SHP77 treated with DMSO at 0.1 percent for 48 hours (cell line): ENCODE data around the gene LRMDA.

ENCODE experiments used
- DNase-seq: peaks from one replicate; lab custom pipeline; 2025; lab: John Stamatoyannopoulos, UW

Gene LRMDA

DNA sequence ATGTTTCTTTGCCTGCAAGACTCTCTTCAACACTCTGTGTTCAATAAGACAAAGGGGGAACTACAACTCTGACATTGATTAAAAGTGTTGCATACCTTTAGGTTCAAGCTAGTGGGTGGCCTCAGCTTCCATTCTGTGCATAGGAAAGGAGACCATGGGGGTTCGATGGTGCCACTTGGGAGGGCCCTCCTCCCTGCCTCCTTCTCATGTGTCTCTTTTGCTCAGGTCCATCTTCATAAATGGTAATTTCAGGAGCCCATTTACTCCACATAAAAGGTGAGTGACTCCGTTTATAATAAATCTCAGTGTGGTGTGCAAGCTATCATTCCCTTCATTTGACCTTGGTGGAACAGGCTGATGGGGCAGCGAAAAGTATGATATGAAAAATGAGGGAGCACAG, 285.1 kb downstream of the LRMDA start:
- DNase-seq: no peak

DNA sequence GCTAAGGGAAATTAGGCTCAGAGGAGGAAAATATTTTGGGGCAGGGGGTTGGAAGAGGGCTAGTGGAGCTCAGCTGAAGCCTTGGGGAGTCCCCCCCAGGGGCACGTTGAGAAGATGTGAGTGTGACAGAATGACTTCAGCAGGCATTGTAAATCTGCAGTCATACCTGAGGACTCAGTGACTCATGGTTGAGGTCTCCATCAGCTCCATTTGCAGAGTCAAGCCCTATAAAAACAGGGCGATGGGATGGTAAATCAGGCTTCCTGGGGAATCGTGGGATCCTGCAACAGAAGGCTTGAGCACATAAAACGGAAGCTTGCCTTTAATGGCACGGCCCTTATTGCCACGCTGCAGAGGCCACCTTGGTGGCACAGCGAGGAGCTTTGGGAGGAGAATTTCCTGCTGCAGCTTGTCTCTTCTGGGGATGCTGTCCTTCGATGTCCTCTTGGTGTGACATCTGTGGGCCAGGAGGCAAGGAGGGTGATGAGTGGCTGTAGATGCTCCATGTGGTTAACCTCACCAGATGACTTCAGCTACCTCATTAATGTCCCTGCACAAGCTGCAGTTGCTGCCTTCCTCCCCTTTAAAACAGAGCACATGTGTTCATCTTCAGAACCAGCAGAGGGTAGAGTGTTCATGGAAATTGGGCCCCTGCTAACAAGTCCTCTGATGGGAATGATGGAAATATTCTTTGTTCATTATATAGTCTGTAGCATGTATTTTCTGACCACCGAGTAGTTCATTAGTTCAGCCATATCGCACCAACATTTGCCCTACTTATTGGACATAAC, 285.9 kb downstream of the LRMDA start:
- DNase-seq: no peak

GRCh38 chr10:75718991-75719390, 287.6 kb downstream of the LRMDA start:
- DNase-seq: no peak

GRCh38 chr10:75720157-75720556, 288.7 kb downstream of the LRMDA start:
- DNase-seq: no peak

DNA sequence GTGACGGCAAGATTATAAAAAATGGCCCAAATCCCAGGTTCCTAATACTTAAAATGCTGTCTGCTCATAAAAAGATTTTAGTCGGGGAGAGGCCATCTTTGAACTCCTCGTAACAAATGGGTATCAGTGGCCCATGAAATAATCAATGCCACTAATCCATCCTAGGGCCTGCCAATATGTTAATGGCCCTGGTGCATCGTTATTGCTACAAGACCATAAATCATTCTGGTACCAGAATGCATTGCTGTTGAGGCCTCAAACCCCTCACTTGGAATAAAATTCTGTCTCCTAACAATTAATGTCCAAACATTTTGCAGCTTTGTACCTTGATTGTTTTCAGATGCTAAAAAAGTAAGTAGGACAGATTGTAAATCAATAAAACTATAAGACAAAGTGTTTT, 290.6 kb downstream of the LRMDA start:
- DNase-seq: no peak

DNA sequence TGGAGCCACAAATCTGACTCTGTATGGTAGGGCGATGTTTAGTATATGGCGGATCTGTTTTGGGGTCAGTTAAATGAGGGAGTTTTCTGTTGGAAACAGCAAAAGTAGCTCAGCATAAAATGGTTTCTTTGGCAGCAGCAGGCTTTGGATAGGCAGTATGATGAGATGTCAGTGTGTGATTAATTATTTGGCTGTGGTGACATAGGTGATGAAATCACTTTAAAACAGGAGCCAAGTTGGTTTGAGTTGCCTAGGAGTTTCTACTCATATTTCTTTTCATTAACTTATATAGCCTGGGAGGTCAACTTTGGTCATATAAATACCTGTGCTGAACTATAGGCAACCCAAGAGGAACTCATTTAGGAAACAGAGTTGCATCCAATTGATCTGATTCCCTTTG, 291.2 kb downstream of the LRMDA start:
- no peak for DNase-seq

DNA sequence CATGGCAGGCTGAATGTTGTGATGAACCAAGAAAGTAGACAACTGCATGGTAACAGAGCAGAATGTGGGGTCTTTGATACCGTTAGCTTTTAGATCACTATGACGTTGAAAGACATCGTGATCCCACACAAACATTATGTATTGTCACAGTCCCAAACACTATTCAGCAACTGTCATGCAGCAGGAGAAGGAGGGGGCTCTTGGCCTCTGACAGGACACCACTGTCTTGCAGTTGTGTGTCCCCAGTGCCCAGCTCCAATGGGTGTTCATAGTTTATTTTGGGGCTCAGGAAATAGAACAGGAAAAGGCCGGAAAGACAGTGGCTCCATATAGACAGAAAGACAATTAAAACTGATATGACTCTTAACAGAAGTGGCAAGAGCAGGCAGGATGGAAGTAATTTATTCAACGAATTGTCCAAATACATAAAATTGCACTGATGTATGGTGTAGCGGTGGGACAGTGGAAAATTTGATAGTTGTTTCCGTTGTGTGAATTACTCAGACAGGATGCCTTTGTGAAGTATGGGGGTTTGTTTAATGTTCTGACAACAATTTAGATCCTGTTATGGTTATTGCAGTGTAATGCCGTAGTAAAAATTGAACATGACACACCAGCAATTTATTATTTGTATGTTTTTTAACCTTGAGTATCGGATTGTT, 292.0 kb downstream of the LRMDA start:
- no peak for DNase-seq

GRCh38 chr10:75724047-75724446, 292.6 kb downstream of the LRMDA start:
- DNase-seq: no peak

- DNase-seq: no peak
Measured at GRCh38 chr10:75726522-75727483, 295.4 kb downstream of the LRMDA start.

DNA sequence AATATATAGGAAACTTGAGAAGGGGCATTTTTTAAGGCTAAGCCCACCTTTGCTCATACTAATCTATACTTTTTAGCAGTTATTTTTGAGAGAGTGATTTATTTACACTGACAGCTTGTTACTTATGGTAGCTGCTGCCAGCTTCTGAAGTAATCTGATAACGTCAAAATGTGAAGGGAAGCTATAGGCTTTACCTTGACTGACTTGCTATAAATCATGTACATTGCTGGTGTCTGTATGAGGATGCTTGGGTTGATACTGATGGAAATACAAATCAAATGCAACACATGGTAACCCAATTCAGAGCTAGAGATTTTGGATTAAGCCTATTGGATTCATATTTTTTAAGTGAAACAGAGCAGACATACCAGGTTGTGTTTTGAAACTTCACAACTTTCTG, 299.4 kb downstream of the LRMDA start:
- DNase-seq: no peak

DNA sequence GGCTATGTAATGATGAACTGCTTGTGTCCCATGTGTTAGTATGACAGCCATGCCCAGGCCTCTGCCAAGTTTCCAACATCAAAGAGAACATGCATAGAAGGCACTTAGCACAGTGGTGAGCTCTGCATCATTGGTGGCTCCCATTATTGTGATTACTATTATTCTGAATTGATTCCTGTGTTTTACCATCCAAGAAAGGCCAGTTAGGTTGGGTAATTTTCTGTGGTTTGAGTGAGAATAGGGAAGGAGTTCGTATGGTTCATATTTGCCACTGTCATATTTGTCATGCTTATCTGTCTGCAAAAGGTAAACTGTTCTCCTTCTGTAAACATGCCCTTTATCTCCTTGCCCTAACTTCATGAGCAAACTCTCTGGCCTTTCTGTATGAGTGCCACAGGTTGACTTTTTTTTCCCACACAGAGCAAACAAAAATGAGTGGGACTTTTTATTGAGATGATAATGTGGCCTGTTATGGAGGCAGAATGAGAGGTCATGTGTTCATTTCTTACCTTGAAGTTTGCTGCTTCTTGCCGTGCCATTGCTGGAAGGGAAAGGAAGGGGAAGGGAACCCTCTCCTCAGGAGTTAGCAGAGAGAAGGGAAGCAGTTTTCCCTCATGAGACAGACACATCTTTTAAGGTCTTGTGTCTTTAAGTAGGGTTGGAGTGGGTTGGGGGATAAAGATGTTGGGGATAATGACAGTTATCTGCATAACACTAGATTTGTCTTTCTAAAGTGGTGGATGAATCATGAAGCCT, 301.9 kb downstream of the LRMDA start:
- no peak for DNase-seq

DNA sequence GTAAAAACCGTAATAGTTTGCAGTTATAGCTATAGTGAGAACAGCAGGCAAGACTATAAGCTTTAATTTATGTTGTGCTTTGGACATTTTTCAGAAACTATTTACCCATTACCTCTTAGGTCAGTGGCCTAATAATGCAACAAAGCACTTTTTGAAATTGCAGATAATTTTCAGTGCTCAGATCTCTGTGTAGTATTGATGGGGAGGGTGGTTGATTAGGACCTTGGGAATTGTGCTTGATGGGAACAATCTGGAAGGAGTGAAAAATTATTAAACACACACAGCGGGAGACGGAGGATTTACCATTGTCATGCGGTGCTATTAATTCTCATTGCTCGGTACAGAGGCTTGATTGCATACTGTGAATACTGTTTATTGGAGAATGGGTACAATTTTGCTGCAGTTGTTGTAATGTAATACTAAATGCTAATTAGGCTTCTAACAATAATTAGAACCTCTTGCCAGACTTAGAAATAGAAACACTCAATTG, 304.8 kb downstream of the LRMDA start:
- DNase-seq: no peak

GRCh38 chr10:75736889-75737579, 305.6 kb downstream of the LRMDA start:
- no peak for DNase-seq

DNA sequence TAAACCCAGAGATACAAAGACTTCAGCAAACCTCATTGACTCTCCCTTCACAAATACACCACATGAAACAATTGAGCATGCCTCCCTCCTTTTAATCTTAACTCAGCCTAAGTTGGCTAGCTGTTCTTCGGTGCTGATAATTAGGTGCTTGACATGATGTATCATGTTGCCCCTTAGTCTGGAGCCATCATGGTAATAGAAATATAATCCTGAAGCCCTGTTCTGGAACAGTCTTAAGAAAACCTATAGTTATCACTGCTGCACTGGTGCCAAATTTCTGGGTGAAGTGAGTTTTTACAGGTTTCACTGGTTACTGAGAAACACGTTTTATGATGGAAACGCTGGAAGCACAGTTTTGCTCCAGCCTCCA, 306.1 kb downstream of the LRMDA start:
- DNase-seq: no peak

- DNase-seq: no peak
Measured at GRCh38 chr10:75738924-75739323, 307.5 kb downstream of the LRMDA start.

DNA sequence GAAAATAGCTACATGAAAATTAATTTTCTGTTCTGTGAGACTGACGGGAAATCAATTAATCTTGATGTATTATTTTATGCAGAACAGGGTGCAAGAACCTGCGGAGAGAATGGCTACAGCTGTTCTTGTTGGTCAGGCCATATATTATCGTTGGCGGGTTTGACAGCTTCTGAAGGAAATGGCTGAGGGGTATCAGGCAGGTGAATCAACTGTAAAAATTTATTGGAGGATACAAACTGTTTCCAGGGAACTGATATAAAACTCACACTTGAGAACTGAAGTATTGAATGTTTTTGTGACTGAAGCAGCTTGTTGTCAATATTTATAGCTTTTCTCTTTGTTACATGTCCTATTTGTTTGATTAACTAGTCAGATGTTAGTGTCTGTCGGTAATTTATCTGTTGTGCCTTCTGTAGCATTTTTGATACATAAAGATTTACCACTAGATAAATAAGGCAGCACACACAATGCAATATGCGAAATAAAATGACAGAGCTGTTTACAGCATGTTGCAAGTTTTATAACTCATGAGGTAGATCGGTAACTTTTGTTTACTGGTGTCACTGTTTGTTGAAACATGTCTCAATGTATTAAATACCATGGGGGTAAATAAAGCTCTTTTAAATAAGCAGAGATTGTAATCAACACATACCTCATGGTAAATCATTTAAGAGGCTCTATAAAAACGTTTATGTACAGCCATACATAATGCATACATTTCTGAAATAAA, 308.2 kb downstream of the LRMDA start:
- peak; percentile 18 for DNase-seq

DNA sequence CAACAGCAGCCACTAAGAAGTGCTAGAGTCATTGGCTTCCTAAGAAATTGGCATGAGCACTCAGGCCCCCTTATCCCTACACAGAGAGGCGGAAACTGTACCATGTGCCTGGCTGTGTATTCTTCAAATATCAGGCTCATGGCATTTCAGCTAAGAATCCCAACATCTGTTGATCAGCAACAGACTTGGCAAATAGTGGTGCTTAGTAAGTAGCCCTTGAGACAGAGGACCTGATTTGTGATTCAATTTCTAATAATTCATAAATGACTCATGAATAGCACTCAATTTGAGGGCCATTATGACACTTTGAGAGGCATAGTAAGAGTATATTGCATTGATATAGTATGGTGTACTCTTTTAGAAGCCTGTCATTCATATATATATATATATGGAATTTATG, 309.1 kb downstream of the LRMDA start:
- DNase-seq: no peak

DNA sequence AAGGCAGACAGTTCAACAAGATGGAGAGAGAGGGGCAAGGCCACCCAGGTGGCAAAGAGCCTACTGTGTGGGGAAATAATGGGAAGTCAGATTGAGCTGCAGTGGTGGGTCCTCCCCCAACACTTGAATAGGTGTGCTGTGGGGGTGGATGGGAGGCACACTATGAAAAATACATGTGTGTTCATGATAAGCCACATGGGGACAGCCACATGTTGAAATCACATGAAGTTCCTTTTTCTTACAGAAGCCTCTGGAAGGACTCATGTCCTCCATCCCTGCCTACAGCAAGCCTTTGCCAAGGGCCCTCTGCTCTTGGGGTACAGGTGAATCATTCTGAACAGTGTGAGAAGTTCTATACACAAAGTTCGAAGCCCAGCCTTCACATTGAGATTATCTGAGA, 310.9 kb downstream of the LRMDA start:
- DNase-seq: no peak

- no peak for DNase-seq
Measured at GRCh38 chr10:75743291-75743778, 311.9 kb downstream of the LRMDA start.

DNA sequence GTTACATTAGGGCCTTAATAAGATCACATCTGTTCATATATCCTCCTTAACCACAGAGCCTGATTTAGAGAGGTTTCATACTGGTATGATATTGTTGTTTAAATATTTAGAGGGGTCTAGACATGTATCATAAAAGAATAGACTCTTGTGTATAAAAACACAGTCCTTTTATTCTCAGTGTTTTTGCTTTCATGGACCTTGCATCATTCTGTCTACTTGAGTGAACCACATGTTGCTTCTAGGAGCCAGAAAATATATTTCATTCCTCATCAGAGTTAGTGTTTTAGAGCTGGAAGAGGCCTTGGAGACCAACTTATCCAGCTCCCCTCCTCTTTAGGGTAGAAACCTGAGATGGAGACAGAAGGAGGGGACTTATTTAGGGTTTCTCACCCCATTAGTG, 312.8 kb downstream of the LRMDA start:
- DNase-seq: no peak
